Superior temporal gyrus (tissue), 1 donor: ENCODE data around the gene SCRG1.

Experiments used
- DNase-seq: peaks from one replicate; pipeline ENCODE4 v3.0.0-alpha.2; 2016; ENCODE audit errors: extremely low spot score

Gene SCRG1

GRCh38 chr4:173362666-173363065 is 36.2 kb downstream of the SCRG1 start:
- DNase-seq = no peak

- peak; percentile 52 for DNase-seq
These were observed 38.2 kb downstream of the SCRG1 start for GRCh38 chr4:173360587-173361221.

GRCh38 chr4:173357939-173358338 is 41.0 kb downstream of the SCRG1 start:
- no peak for DNase-seq

DNA sequence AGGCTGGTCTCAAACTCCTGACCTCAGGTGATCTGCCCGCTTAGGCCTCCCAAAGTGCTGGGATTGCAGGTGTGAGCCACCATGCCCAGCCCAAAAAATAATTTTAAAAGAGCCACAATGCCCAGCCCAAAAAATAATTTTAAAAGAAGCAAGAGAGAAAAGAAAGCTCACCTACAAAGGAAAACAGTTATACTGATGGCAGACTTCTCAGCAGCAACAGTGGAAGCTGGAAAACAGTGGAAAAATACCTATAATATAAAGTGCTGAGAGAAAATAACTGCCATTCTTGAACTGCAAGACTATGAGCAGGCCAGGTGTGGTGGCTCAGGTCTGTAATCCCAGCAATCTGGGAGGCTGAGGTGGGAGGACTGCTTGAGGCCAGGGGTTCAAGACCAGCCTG is 51.4 kb downstream of the SCRG1 start:
- no peak for DNase-seq

- DNase-seq = no peak
These were observed 52.8 kb downstream of the SCRG1 start for GRCh38 chr4:173346074-173346473.

- DNase-seq = no peak
These were observed 53.3 kb downstream of the SCRG1 start for GRCh38 chr4:173345648-173346047.

DNA sequence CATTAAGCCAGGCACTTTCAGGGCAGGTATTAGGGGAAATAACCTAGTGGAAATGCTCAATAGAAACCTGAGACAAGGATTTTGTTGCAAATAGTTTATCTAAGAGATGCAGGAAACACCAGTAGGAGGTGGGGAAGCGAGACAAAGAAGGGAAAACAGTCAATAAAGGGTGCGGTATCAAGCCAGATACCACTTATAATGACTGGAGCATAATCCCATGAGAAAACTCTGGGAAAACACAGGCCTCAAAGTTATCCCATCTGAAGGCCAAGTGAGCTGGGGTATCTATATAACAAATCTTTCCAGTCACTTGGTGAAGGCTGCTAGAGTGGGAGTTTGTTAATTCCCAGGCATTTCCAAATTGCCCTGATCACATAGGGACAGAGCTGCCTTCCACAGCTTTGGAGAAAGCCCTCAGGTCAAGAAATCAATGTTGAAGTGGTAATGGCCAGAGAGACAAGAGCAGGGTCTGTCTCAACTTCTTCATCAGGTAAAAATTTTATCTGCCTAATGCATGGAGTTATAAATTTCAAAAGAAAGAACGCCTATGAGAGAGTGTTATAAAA is 55.0 kb downstream of the SCRG1 start:
- no peak for DNase-seq

DNA sequence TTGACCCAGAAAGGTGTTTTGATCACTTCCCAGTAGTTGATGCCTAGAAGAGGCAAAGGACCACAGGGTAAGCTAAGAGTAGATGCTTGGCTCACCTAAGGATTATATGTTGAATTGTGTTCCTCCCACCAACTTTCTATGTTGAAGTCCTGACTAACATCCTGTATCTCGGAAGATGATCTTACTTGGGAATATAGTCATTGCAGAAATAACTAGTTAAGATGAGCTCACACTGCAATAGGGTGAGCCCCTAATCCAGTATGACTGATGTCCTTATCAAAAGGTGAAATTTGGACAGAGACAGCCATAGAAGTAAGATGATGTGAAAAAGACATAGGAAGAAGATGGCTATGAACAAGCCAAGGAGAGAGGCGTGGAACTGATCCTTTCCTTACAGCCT is 61.5 kb downstream of the SCRG1 start:
- DNase-seq = no peak

GRCh38 chr4:173334891-173335752 is 63.8 kb downstream of the SCRG1 start:
- peak; percentile 47 for DNase-seq
